ENCODE measurements around the gene ANKRD26. TPM values are rescaled to one million over a fixed set of nuclear protein-coding genes. Genes with fewer than 3 reads are reported as not detected.

The ANKRD26 gene
- total and polyA plus RNA-seq, 3 donors from 2014 or later = 1.1 to 17.6 (median 13.8) TPM

DNA sequence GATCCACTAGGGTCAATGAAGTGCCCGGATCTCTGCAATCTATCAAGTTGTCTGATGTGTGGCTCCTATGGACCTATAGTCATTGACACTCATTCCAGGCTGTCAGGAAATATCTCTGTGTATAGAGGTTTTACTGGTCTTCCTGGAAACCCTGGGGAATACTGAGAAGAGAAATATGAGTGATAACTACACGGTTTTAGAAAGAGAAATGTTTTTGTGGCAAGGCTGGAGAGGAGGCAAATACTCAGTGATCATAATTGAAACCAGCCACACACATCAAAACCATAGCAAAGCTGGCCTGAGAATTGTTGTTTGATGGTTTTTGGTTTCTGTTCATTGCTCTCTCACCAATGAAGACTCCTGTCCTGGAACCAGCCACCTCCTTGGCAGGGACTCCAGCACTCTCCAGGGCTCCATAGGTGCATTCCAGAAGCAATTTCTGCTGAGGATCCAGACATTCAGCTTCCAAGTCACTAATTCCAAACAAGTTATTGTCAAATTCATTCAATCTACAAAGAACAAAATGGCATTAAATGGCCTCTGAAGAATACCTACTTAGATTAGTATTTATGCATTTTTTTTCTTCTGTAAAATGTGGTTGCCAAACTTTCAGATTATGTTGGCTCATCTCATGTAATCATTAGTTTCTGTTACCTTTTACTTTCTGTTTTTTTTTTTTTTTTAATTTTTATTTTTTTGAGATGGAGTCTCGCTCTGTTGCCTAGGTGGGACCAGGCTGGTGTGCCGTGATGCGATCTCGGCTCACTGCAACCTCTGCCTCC, 131.0 kb downstream of the ANKRD26 start:
- no peak for TF ChIP-seq POLR2A (IDR thresholded peaks at IDR 0.05)
- TF ChIP-seq, protein P1, sequence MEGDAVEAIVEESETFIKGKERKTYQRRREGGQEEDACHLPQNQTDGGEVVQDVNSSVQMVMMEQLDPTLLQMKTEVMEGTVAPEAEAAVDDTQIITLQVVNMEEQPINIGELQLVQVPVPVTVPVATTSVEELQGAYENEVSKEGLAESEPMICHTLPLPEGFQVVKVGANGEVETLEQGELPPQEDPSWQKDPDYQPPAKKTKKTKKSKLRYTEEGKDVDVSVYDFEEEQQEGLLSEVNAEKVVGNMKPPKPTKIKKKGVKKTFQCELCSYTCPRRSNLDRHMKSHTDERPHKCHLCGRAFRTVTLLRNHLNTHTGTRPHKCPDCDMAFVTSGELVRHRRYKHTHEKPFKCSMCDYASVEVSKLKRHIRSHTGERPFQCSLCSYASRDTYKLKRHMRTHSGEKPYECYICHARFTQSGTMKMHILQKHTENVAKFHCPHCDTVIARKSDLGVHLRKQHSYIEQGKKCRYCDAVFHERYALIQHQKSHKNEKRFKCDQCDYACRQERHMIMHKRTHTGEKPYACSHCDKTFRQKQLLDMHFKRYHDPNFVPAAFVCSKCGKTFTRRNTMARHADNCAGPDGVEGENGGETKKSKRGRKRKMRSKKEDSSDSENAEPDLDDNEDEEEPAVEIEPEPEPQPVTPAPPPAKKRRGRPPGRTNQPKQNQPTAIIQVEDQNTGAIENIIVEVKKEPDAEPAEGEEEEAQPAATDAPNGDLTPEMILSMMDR (IDR thresholded peaks at IDR 0.05) = no peak

DNA sequence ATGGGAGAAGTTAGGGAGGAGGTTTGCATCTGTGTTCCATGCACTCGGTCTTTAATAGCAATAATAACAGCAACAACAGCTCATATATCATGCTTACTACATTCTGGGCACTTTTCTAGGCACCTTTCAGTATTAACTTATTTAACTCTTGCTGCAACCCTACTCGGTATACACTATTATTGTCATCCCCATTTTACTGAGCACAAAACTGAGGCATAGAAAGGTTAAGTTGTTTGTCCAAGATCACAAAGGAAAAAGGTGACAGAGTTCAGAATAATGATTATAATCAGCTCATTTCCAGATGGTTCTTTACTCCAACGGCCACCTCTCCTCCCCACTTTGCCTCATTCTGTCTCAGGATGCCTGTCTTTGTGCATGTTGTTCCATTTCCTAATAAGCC, 137.5 kb downstream of the ANKRD26 start:
- DNase-seq = no peak
- Histone ChIP-seq H3K27me3 (no peaks in the 10 kb centered on the region), H3K4me1 (no peaks in the 10 kb centered on the region), H3K36me3 (ENCODE audit: low read depth, missing control alignments) (no peaks in the 10 kb centered on the region), H3K4me3 (no peak overlapping the region), H3K27ac (no peak overlapping the region), H3K9me3 (no peaks in the 10 kb centered on the region)
- WGBS, 2 donors = 54 to 85% methylated on average over 3 of the region's 3 CpGs
- TF ChIP-seq POLR2A (IDR thresholded peaks at IDR 0.05) = no peak
- TF ChIP-seq, protein P1 (IDR thresholded peaks at IDR 0.05) = no peak
- intact Hi-C loops (cut with DNase I; ENCODE audit: low total_unique reads) = no loop called here

More for the DNA sequence above, 131.0 kb downstream of the ANKRD26 start:
- no peak for DNase-seq
- Histone ChIP-seq H3K4me3 (no peak overlapping the region), H3K4me1 (no peaks in the 10 kb centered on the region), H3K27me3 (no peaks in the 10 kb centered on the region), H3K27ac (no peak overlapping the region), H3K9me3 (no peaks in the 10 kb centered on the region), H3K36me3 (ENCODE audit: low read depth, missing control alignments) (no peaks in the 10 kb centered on the region)
- intact Hi-C loops (cut with DNase I; ENCODE audit: low total_unique reads) = no loop called here
- 89 to 95% methylated on average over 6 of the region's 6 CpGs for WGBS, 2 donors

DNA sequence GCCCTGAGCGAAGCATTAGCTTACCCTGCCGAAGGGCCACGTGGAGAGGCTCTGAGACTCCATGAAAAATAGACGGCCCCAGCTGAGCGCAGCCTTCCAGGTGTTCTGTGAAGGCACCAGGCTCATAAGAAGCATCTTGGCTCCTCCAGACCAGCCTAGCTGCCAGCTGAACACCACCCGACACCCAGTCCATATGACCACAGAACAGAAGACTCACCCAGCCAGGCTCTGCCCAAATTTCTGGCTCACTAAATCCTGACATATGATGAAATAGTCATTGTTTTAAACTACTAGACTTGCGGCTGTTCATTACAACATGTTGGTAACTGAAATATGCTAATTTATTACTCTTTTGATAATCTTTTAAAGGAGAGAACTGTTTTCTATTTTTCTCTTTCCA, 140.0 kb downstream of the ANKRD26 start:
- no peak for DNase-seq
- intact Hi-C loops (cut with DNase I; ENCODE audit: low total_unique reads) = no loop called here

DNA sequence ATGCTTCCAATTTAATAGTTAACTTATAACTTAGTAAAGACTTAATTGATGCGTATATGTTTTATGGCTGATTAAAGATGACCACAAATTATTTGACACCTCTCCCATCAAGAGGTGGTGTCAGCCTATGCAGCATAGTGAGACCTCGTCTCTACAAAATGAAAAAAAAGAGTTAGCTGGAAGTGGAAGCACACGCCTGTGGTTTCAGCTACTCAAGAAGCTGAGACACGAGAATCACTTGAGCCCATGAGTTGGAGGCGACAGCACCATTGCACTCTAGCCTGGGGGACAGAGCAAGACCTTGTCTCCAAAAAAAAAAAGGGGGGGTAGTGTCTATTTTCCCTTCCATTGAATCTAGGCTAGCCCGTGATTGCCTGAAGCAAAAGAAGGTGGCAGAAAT, 140.5 kb downstream of the ANKRD26 start:
- no peak for TF ChIP-seq POLR2A (IDR thresholded peaks at IDR 0.05)
- TF ChIP-seq, protein P1 (IDR thresholded peaks at IDR 0.05) = no peak
- no peak overlapping the region for H3K4me3 ChIP-seq
- H3K27me3 ChIP-seq = no peaks in the 10 kb centered on the region
- no peaks in the 10 kb centered on the region for H3K4me1 ChIP-seq
- WGBS, 2 donors = 88 to 91% methylated on average over 6 of the region's 6 CpGs
- H3K36me3 ChIP-seq (ENCODE audit: low read depth, missing control alignments) = no peaks in the 10 kb centered on the region
- intact Hi-C loops (cut with DNase I; ENCODE audit: low total_unique reads) = no loop called here
- H3K9me3 ChIP-seq = no peaks in the 10 kb centered on the region
- H3K27ac ChIP-seq = no peak overlapping the region
- no peak for DNase-seq

More for the DNA sequence above, 140.0 kb downstream of the ANKRD26 start:
- no peak overlapping the region for H3K27ac ChIP-seq
- H3K9me3 ChIP-seq = no peaks in the 10 kb centered on the region
- TF ChIP-seq POLR2A (IDR thresholded peaks at IDR 0.05) = no peak
- TF ChIP-seq, protein P1 (IDR thresholded peaks at IDR 0.05) = no peak
- 92 to 96% methylated on average over 3 to 7 of the region's 7 CpGs for WGBS, 2 donors
- H3K27me3 ChIP-seq = no peaks in the 10 kb centered on the region
- H3K4me1 ChIP-seq = no peaks in the 10 kb centered on the region
- H3K4me3 ChIP-seq = no peak overlapping the region
- H3K36me3 ChIP-seq (ENCODE audit: low read depth, missing control alignments) = no peaks in the 10 kb centered on the region

Small RNA genes lying within 50 kb of the gene (small RNA-seq; reads per million reads assigned to genes)
- gene RNU6-490P = 0 reads per million in 2 donors

Other genes starting within 250 kb of the ANKRD26 start
- gene ABI1, start 239.5 kb downstream of the ANKRD26 start, total RNA-seq = 10 to 100 TPM; 48.0 to 67.6 TPM
- gene ABI1, start 239.5 kb downstream of the ANKRD26 start, polyA plus RNA-seq (ENCODE audit: insufficient read depth, low read depth, low replicate concordance) = 34.6 TPM
- gene YME1L1, start 53.9 kb upstream of the ANKRD26 start, total RNA-seq = 100 to 1,000 TPM in 1 of 2 donors, 10 to 100 TPM in 1; 91.7 to 103 TPM
- 93.3 TPM for gene YME1L1, start 53.9 kb upstream of the ANKRD26 start, polyA plus RNA-seq (ENCODE audit: insufficient read depth, low read depth, low replicate concordance)
- gene MASTL, start 54.9 kb upstream of the ANKRD26 start, total RNA-seq = 10 to 100 TPM; 16.0 to 16.1 TPM
- gene MASTL, start 54.9 kb upstream of the ANKRD26 start, polyA plus RNA-seq (ENCODE audit: insufficient read depth, low read depth, low replicate concordance) = 10.0 TPM
- 10 to 100 TPM; 33.8 to 33.9 TPM for gene ACBD5, start 140.3 kb upstream of the ANKRD26 start, total RNA-seq
- 36.4 TPM for gene ACBD5, start 140.3 kb upstream of the ANKRD26 start, polyA plus RNA-seq (ENCODE audit: insufficient read depth, low read depth, low replicate concordance)

All from testis (tissue), 3 donors.